Ishikawa (cell line): ENCODE data around the gene KLHL3.

ENCODE experiments used
- CEBPB ChIP-seq: IDR thresholded peaks from 2 replicates; pipeline ENCODE4 v1.6.1; 2012
- CREB1 ChIP-seq: IDR thresholded peaks from 2 replicates; pipeline ENCODE4 v1.6.1; 2012; ENCODE audit warnings: low read depth
- EGR1 ChIP-seq: IDR thresholded peaks from 2 replicates; pipeline ENCODE4 v1.6.1; 2012
- EP300 ChIP-seq: IDR thresholded peaks from 2 replicates; pipeline ENCODE4 v1.6.1; 2012; ENCODE audit warnings: borderline replicate concordance
- FOXM1 ChIP-seq: IDR thresholded peaks from 2 replicates; pipeline ENCODE4 v1.6.1; 2012; ENCODE audit warnings: low read depth, borderline replicate concordance
- NFIC ChIP-seq: IDR thresholded peaks from 2 replicates; pipeline ENCODE4 v1.6.1; 2012
- RAD21 ChIP-seq: IDR thresholded peaks from 2 replicates; pipeline ENCODE4 v1.6.1; 2012; ENCODE audit warnings: low read depth
- TAF1 ChIP-seq: IDR thresholded peaks from 2 replicates; pipeline ENCODE4 v1.6.1; 2012; ENCODE audit warnings: low read depth, mild to moderate bottlenecking
- TCF12 ChIP-seq: IDR thresholded peaks from 2 replicates; pipeline ENCODE4 v1.6.1; 2012; ENCODE audit warnings: low read depth
- TEAD4 ChIP-seq: IDR thresholded peaks from 2 replicates; pipeline ENCODE4 v1.6.1; 2012
- YY1 ChIP-seq: IDR thresholded peaks from 2 replicates; pipeline ENCODE4 v1.6.1; 2012; ENCODE audit warnings: low read depth
- ZBTB7A ChIP-seq: IDR thresholded peaks from 2 replicates; pipeline ENCODE4 v1.6.1; 2012; ENCODE audit warnings: low read depth
- TF ChIP-seq, protein P1 (sequence below): IDR thresholded peaks from 2 replicates; pipeline ENCODE4 v1.6.1; 2012; ENCODE audit warnings: low read depth, mild to moderate bottlenecking
- TF ChIP-seq, protein P2 (sequence below): IDR thresholded peaks from 2 replicates; pipeline ENCODE4 v1.6.1; 2012
- TF ChIP-seq, protein P3 (sequence below): IDR thresholded peaks from 2 replicates; pipeline ENCODE4 v1.6.1; 2012

Gene KLHL3

DNA sequence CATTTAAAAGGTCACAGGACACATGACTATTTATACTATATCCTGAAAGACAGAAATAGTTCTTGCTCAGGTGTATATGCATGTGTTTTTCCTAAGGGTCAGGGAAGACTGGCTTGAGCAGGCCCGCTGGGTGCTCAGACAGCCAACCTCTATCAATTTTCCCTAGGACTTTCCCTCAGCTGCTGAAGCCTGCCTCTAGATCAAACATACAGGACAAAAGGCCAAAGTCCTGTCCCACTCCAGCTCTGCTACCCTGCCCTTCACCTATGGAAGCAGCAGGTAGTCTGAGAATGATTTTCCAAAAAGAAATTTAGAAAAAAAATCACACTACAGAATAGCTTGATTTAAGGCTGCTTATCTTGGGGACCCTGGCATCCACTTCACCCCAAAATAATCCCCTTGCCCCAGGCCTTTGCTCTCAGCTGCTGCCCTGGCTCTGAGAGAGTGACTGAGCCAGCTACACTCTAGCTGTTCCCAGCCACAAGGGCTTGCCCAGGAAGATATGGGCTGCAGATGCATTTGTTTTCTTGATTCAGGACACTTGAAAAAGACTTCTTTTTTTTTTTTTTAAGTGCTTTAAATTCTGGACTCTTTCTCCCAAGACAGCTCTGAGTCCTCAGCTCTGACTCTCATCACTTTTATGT, 42.5 kb downstream of the KLHL3 start:
- TF ChIP-seq YY1 (no peak), ZBTB7A (no peak), EP300 (no peak), TCF12 (no peak), RAD21 (no peak), NFIC (no peak), EGR1 (no peak), TAF1 (no peak), TEAD4 (no peak), CREB1 (no peak), CEBPB (no peak), FOXM1 (no peak)
- TF ChIP-seq, protein P1, sequence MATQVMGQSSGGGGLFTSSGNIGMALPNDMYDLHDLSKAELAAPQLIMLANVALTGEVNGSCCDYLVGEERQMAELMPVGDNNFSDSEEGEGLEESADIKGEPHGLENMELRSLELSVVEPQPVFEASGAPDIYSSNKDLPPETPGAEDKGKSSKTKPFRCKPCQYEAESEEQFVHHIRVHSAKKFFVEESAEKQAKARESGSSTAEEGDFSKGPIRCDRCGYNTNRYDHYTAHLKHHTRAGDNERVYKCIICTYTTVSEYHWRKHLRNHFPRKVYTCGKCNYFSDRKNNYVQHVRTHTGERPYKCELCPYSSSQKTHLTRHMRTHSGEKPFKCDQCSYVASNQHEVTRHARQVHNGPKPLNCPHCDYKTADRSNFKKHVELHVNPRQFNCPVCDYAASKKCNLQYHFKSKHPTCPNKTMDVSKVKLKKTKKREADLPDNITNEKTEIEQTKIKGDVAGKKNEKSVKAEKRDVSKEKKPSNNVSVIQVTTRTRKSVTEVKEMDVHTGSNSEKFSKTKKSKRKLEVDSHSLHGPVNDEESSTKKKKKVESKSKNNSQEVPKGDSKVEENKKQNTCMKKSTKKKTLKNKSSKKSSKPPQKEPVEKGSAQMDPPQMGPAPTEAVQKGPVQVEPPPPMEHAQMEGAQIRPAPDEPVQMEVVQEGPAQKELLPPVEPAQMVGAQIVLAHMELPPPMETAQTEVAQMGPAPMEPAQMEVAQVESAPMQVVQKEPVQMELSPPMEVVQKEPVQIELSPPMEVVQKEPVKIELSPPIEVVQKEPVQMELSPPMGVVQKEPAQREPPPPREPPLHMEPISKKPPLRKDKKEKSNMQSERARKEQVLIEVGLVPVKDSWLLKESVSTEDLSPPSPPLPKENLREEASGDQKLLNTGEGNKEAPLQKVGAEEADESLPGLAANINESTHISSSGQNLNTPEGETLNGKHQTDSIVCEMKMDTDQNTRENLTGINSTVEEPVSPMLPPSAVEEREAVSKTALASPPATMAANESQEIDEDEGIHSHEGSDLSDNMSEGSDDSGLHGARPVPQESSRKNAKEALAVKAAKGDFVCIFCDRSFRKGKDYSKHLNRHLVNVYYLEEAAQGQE = no peak
- TF ChIP-seq, protein P2, sequence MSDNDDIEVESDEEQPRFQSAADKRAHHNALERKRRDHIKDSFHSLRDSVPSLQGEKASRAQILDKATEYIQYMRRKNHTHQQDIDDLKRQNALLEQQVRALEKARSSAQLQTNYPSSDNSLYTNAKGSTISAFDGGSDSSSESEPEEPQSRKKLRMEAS = no peak
- TF ChIP-seq, protein P3, sequence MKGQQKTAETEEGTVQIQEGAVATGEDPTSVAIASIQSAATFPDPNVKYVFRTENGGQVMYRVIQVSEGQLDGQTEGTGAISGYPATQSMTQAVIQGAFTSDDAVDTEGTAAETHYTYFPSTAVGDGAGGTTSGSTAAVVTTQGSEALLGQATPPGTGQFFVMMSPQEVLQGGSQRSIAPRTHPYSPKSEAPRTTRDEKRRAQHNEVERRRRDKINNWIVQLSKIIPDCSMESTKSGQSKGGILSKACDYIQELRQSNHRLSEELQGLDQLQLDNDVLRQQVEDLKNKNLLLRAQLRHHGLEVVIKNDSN = no peak

DNA sequence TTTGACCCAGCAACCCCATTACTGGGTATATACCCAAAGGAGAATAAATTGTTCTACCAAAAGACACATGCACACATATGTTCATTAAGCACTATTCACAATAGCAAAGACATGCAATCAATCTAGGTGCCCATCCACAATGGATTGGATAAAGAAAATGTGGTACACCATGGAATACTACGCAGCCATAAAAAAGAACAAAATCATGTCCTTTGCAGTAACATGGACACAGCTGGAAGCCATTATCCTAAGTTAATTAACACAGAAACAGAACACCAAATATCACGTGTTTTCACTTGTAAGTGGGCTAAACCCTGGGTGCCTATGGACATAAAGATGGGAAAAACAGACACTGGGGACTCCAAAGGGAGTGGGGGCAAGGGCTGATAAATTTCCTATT, 46.6 kb downstream of the KLHL3 start:
- TF ChIP-seq CREB1 (no peak), TAF1 (no peak), TEAD4 (no peak), CEBPB (no peak), NFIC (no peak), EGR1 (no peak), TCF12 (no peak), EP300 (no peak), FOXM1 (no peak), ZBTB7A (no peak), YY1 (no peak)
- TF ChIP-seq, protein P3 = no peak
- TF ChIP-seq, protein P2 = no peak
- TF ChIP-seq, protein P1 = no peak

DNA sequence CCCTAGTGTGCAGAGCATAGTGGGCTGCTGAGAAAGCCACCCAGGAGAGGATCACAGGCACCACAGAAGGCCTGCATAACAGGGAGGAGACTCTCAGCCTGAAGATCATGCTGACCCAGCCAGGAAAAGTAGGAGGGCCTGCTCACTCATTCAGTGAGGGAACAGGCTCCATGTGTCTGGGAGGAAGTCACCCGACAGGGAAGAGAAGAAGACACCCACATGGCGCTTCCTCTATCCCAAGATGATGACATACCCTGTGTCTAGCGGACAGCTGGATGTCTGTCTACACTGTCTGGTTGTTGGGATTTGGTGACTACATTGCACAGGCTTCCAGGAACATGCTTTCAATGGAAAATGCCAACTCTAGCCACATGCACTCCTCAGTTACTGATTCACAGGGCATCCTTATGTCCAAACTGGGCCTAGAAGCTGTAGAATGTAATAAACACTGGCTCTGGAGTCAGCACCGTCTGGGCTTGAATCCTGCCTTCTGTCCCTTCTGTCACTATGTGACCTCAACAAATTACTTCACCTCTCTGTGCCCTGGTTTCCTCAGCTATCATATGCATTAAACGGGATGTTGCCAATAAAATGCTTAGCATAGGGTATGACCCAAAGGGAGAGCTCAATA, 47.6 kb downstream of the KLHL3 start:
- TF ChIP-seq RAD21 = no peak
- no peak for TF ChIP-seq FOXM1
- no peak for TF ChIP-seq TCF12
- TF ChIP-seq TEAD4 = no peak
- TF ChIP-seq, protein P2 = no peak
- TF ChIP-seq EP300 = no peak
- TF ChIP-seq NFIC = no peak
- TF ChIP-seq EGR1 = no peak
- TF ChIP-seq, protein P1 = no peak
- TF ChIP-seq YY1 = no peak
- no peak for TF ChIP-seq ZBTB7A
- TF ChIP-seq, protein P3 = no peak
- no peak for TF ChIP-seq CEBPB
- no peak for TF ChIP-seq TAF1
